AG09309 (cell line): ENCODE measurements around the gene CCDC91.

ENCODE experiments used
- DNase-seq: peaks from one replicate; pipeline ENCODE4 v3.0.0-alpha.2; 2010; ENCODE audit warnings: low read depth
- H3K4me3 ChIP-seq: 2 replicates; pipeline ENCODE4 v1.5.1; 2011; ENCODE audit warnings: mild to moderate bottlenecking, low read depth, low read length, moderate library complexity; ENCODE audit not compliant: control insufficient read depth
- TF ChIP-seq, protein P1 (sequence below): IDR thresholded peaks from 2 replicates; pipeline ENCODE4 v1.5.1; 2011; ENCODE audit warnings: mild to moderate bottlenecking, low read depth, low read length, inconsistent platforms; ENCODE audit not compliant: insufficient read depth, control insufficient read depth; ENCODE audit errors: missing control alignments

The CCDC91 gene

GRCh38 chr12:28215021-28215420, 24.8 kb downstream of the CCDC91 start:
- no peak overlapping the region for H3K4me3 ChIP-seq
- no peak for DNase-seq
- TF ChIP-seq, protein P1, sequence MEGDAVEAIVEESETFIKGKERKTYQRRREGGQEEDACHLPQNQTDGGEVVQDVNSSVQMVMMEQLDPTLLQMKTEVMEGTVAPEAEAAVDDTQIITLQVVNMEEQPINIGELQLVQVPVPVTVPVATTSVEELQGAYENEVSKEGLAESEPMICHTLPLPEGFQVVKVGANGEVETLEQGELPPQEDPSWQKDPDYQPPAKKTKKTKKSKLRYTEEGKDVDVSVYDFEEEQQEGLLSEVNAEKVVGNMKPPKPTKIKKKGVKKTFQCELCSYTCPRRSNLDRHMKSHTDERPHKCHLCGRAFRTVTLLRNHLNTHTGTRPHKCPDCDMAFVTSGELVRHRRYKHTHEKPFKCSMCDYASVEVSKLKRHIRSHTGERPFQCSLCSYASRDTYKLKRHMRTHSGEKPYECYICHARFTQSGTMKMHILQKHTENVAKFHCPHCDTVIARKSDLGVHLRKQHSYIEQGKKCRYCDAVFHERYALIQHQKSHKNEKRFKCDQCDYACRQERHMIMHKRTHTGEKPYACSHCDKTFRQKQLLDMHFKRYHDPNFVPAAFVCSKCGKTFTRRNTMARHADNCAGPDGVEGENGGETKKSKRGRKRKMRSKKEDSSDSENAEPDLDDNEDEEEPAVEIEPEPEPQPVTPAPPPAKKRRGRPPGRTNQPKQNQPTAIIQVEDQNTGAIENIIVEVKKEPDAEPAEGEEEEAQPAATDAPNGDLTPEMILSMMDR = no peak

DNA sequence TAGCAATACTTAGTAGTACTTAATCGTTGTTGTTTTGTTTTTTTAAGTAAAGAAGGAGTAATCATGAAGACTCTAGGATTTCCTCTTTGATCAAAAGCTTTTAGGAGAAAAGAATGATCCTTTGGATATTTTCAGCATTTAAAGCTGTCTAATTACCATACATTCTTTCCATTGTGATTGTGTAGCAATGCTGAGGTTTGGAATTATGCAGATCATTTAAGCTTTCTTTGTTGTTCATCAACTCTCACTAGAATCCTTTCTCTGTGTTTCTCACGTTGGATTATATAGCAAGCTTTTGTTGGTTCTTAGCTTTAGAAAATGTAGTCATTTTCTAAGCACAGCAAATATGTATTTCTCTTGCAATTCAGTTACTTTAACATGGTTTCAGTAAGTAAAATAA, 25.8 kb downstream of the CCDC91 start:
- TF ChIP-seq, protein P1 = no peak
- no peak for DNase-seq
- H3K4me3 ChIP-seq = no peak overlapping the region

- TF ChIP-seq, protein P1 = no peak
- DNase-seq = no peak
- no peak overlapping the region for H3K4me3 ChIP-seq
These were observed 27.5 kb downstream of the CCDC91 start for GRCh38 chr12:28217805-28218204.

- TF ChIP-seq, protein P1 = no peak
- no peak for DNase-seq
- H3K4me3 ChIP-seq = no peak overlapping the region
These were observed 28.6 kb downstream of the CCDC91 start for GRCh38 chr12:28218875-28219274.

DNA sequence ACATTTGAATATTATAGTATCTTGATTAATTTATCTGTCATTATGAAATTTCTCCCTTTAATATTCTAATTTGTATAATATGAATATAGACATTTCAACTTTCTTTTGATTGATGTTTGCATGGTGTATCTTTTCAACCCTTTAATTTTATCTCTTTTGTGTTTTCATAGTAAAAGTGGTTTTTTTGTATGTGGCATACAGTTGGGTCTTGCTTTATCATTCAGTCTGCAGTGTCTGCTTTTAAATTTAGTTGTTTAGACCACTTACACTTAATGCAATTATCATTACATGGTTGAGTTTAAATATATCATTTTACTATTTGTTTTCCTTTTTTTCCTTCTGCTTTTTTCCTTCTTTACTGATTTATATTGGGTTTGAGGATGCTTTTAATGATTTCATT, 29.6 kb downstream of the CCDC91 start:
- no peak for DNase-seq
- TF ChIP-seq, protein P1 = no peak
- H3K4me3 ChIP-seq = no peak overlapping the region

DNA sequence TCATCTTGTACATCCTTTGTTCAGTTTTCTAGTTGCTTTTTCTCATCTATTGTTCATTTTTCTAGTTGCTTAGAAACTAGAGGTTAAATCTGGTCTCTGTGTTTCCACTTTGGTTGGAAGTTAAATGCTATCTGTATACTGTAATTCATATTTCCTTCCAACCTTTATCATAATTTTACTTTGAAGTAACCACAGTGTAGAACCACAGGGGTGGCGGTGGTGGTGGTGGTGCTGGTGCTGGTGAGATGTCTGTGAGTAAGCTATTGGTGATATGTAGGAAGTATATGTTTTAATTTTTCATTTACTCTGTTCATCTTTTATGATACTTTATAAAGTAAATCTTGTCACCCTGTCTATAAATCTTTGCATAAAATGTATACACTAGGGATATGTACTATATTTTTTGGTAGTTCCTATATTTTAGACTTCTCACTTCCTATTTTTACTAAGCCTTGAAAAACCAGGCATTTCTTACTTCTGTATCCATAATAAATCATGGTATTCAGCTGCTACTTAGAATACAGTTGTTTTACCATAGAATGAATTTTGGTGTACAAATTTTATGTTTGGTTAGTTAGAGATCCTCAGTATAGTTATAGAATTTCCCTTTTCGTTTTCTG, 31.9 kb downstream of the CCDC91 start:
- no peak for DNase-seq
- H3K4me3 ChIP-seq = no peak overlapping the region
- TF ChIP-seq, protein P1 = no peak
